Activated CD4-positive, CD25-positive, alpha-beta regulatory T cell treated with anti-CD3 and anti-CD28 coated beads, Interleukin-2, amount 50 U/mL, for 72 hours (primary cell): ENCODE measurements around the gene ADRA2B.

Source experiments
- DNase-seq: peaks from one replicate; pipeline ENCODE4 v3.0.0; 2021

The ADRA2B gene

DNA sequence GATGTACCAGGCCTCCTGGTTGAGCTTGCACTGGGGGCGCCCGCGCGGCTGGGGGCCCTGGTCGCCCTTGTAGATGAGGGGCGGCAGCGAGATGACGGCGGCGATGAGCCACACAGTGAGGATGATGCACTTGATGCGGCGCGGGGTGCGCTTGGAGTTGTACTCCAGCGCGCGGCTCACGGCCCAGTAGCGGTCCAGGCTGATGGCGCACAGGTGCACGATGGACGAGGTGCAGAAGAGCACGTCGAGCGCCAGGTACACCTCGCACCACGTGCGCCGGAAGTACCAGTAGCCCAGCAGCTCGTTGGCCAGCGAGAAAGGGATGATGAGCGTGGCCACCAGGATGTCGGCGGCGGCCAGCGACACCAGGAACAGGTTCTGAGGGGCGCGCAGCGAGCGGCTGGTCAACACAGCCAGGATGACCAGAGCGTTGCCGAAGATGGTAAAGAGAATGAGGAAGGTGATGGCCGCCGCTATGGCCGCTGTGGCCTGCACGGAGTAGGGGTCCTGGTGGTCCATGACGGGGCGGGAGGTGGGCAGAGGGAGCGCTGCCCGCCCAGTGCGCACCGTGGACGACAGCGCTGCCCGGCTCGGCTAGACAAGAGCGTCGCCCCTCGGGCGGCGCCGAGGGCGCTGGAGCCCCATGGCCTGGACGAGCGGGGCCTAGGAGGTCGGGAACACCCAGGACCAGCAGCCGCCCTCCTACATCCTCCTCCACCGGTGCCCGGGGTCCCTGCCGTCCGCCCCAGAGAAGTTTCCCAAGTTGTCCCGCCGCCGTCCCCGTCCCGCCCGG, 544 bp downstream of the ADRA2B start:
- no peak for DNase-seq

DNA sequence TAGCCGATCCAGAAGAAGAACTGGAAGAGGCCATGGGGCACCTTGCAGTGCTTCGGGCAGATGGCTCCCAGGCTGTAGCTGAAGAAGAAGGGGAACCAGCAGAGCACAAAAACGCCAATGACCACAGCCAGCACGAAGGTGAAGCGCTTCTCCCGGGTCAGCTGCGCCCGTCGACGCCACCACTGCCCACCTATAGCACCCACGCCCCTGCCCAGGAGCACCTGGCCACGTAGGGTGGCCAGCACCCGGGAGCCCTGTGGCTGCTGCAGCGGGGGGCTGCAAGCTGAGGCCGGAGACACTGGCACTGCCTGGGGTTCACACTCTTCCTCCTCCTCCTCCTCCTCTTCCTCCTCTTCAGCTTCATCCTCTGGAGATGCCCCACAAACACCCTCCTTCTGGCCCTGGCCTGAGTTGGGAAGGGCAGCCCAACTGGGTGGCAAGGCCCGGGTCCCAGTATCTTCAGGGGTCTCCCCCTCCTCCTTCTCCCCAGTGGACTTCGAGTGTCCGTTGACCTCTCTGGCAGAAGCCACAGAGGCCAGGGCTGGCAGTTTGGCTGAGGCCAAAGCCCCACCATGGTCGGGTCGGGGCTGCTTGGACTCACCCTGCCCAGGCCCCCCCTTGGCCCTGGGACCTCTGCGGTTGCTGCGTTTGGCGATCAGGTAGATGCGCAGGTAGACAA, 1.3 kb downstream of the ADRA2B start:
- DNase-seq = no peak

DNA sequence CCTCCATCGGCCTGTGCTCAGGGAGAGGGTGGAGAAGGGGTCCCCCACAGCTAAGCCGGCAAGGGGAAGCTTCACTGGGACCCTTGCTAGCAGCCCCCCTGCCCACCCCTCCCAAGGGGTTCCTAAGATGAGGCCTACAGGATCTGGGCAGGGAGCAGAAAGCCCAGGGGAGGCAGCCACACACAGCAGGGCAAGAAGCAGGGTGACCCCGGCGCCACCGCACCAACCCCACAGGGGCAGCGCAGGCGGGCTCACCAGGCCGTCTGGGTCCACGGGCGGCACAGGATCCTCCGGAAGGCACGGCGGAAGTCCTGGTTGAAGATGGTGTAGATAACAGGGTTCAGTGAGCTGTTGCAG, 1.8 kb downstream of the ADRA2B start:
- no peak for DNase-seq

DNA sequence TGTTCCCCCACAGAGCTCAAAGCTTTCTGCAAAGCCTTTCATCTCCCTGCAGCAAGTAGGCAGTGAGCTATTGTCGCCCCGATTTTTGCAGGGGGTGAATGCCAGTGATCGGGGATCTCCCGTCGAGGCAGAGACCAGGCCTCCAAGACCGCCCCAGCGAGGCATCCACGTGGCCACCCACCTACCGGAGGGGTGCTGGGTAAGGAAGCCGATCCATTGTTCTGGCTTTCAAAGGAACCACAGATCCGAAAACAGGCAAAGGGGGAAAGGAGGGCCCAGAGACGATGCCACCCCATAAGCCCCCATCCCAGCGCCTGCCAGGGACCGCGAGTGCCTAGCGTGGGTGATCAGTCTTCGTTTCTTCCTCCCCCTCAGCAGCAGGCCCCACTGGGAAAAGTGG, 2.4 kb downstream of the ADRA2B start:
- no peak for DNase-seq

DNA sequence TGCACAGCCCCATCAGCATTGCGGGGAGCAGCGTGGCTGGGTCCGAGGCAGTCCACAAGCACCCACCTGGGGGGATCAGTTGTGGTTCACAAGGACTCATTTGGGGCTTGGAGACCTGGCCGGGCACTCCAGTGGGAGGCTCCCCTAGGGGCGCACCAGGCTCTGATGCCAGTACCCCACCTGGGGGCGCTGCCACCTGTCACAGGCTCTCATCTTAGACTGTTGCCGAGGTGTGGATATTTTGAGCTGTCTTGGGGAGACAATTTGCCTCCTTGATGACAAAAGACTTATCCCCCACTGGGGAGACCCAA, 3.0 kb downstream of the ADRA2B start:
- DNase-seq = no peak

DNA sequence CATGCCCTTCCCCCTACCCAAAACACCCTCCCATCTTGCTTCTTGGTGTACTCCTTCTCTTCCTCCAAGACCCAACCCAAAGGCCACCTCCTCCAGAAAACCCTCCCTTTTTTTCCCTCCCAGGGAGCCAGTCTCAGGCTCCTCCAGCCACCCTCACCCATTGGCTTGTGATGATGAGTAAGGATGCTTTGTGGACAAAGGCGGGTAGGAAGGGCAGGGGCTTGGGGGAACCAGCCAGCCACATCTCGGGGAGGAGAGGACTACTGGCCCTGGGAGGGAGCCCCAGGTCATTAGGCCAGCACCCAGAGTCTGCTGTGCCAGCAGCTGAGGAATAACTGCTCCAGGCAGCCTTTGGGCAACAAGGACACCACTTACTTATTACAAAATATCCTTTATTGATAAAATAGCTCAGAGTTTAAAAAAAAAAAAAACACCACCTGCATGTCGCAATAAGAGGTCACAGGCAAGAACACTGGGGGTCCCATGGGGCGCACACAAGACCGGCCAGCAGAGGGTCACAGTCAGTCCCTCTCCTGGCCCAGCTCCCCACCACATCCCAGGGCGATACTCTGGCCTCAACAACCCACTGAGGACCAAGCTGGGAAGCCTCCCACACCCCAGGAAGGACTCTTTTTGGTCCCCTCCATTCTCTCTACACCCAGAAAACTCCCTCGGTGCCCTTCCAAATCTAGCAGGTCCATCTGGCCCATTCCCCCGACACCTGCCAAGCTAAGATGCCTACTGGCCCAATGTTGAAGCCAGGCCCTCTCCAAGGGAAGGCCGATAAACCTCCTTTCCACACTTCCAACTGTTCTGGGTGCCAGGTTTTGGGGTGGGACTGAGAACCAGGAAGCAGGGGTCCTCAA, 3.6 kb downstream of the ADRA2B start:
- DNase-seq = no peak

DNA sequence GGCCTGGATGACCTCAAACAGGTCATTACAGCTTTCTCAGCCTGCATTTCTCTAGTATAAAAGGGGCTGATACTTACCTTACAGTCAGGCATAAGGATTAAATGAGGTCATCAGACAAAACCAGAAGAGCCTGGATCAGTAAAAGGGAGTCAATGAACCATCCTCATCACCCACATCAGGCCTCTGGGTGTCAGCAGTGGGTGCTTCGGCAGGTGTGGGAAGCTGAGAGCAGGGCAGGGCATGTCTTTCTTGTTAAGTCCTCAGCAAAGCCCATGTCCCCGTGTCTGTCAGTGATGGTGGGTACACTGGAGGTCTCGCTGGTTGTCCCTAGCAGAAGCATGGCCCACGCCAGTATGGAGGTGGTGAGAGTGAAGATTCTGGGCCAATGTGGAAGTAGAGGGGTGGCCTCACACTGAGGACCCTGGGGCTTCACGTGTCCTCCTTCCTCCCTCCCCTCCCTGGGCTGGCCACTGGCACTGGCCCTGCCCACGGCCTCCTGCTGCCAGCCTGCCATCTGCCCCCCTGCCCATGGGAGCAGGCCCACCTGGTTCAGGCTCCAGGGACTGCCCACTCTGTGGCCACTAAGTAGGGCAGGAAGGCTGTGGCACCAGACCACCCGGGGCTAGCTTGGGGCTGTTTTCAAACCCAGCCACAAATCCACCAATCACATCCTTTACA, 4.4 kb downstream of the ADRA2B start:
- no peak for DNase-seq

DNA sequence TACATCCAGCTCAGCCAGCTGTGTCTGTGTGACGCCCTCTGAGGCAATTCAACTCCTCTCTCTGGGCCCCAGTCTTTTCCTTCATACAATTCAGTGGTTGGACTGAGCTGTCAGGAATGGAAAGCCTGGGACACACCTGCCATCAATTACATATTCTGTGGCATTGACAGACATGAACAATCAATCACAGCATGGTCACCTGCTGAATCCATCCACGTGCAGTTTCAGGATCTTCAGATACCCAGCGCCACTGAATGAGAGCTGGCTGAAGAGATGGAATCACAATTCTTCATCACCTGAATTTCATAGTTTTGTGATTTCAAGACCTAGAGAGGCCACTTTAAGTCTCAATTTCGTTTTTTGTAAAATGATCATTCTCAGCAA, 5.1 kb downstream of the ADRA2B start:
- DNase-seq = no peak

DNA sequence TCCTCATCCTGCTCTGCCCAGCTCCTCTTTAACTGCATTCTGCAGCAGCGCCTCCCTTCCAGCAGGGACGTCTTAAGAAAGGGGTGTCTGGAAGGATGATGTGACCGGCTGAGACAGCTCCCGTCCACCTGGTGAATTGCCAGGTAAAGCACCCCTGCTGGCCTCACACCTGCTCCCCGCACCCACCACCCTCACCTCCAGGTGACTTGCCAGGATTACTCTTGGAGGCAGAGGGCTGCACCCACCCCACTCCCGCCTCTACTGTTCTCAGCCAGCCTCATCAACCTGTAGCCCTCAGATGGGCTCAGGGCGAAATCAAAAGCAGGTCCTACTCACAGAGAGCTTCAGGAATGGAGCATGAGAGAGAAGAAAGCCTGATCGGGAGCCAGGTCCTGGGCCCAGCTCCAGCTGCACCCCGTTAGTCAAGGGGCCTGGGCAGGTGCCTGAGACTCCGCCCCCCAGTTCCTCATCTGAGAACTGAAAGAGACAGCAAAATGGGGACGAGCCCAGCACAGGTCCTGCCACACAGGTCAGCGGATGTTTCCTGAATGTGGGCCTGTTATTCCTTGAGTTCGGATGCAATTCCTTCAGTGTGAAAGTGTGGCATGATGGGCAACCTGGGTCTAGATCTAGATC, 5.6 kb downstream of the ADRA2B start:
- no peak for DNase-seq

DNA sequence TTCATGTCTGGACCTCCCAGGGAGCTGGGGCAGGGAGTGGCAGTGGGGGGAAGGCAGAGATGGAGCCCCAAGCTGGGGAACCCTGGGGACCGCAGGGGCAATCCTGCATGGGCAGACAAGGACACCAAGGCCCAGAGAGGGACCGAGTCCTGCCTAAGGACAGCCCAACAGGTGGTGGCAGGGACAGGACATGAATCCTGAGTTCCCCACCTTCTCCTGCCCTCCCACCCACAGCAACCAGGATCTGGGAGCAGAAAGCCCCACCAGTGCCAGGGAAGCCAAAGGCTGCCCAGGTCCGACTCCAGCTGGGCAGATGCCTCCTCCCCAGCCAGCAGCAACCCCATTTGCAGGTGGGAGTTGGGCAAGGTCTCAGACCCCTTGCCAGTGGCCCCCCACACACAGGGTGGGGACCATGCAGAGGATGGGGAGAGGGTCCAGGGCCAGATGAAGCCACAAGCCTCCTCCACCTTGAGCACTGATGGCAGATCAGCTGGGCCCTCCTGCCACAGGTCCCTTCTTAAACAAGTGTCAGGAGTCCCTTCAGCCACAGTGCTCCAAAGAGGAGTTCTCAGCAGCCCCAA, 6.3 kb downstream of the ADRA2B start:
- DNase-seq = no peak

DNA sequence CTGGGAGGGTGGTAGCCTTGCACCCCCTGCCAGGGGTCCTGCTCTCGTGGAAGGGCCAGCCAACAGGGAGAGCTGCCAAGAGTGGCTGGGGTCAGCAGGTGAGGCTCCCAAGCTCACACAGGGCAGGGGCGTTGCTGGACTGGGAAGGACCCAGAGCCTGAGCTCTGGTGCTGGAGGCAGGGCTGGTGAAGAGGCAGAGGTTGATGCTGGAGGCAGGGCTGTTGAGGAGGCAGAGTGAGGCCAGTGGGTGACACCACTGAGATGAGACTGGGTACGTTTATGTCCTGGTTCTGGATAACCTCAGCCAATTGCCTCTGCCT, 7.0 kb downstream of the ADRA2B start:
- no peak for DNase-seq

DNA sequence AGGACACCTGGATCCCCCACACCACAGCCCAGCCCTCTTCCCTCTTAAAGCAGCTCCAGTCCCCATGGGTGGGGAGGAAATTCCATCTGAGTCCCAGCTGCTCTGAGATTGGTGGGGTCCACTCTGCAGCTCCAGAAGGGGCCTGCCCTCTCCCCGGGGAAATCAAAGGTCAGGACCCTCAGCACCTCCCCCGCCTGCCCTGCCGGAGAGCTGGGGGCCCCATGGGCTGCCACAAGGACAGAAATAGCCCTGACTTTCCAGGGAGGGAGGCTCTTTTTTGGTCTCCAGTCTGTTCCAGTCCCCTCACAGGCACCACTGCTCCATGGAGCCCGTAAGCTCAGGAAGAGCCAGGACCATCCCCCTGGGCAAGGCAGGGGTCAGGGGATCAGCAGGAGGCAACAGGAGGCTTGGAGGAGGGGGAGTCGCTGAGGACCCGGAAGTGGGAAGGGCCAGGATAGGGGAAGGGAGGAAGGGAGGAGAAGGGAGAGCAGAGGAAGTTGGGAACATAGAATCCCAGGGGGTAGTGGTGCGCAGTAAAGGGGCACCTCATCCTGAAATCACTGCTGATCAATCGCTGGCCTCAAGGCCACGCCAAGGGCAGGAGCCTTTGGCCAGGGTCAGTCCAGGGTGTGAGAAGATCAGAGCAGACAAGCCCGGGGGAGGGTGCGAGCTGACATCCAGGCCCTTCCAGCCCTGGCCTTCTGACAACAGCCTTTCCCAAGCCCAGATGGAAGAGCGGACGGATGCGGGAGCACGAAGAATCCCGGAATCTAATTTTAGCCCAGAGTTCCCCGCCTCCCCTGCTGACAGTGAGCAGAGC, 7.6 kb downstream of the ADRA2B start:
- DNase-seq = no peak

DNA sequence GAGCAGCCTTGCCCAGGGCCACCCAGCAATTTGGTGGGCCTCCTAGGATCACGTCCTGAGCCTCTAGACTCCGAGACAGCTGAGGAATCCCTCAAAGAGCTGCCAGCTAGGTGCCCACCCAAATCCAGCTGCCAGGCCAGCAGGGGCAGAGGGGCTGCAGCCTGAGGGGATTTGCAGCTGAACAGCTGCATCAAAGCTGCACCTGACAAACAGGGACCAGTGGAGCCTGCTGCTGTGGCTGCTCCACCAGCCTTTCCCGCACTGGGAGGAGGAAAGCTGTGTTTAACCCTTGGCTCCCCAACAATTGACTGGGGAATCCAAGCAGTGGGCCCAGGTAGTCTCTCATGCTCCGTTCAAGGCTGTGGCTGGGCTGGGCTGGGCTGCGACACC, 8.2 kb downstream of the ADRA2B start:
- no peak for DNase-seq

DNA sequence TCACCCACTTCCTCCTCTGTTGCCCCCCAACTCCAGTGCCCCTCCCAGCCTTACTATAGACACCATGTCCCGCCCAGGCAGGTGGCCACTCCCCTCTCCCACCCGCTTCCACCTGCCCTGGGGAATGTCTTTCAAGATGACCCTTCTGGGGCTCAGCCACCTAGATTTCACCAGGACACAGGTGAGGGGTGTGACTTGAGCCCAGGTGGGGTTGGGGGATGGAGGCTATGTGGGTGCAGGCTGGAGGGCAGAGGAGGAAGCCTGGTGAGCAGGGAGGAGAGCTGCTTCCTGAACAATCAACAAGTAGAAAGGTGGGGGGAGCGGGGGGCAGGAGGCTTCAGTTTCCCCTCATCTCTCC, 8.7 kb downstream of the ADRA2B start:
- DNase-seq = no peak

DNA sequence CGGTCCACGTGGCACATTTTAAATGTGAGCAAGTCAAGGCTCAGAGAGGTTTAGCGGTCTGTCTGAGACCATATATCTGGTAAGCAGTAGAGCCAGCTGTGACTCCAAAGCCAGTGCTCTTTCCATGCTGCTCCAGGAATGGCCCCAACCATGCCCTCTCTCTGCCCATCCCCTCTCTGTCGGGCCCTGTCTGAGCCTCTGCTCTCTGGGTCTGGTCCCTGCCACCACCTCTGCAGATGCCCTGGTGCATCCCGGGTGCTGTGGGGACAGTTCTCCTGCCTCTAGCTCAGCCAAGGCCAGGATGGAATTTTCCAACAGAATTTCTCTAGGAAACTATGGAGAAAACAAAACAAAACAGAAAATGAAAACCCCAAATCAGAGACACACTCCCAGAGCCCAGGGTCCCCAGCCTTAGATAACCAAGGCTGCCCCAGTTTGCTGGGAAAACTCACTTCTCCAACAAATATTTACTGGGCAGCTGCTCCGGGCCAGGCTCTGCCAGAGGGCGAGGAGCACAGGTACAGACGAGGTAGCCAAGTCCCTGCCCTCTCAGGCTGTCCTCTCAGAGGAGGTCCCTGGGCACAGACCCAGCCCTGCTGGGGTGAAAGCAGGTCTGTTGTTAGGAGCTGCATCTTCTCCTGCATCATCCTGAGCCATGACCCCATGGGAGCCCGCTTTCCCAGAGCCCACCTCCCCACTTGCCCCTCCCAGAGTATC, 9.2 kb downstream of the ADRA2B start:
- DNase-seq = no peak

DNA sequence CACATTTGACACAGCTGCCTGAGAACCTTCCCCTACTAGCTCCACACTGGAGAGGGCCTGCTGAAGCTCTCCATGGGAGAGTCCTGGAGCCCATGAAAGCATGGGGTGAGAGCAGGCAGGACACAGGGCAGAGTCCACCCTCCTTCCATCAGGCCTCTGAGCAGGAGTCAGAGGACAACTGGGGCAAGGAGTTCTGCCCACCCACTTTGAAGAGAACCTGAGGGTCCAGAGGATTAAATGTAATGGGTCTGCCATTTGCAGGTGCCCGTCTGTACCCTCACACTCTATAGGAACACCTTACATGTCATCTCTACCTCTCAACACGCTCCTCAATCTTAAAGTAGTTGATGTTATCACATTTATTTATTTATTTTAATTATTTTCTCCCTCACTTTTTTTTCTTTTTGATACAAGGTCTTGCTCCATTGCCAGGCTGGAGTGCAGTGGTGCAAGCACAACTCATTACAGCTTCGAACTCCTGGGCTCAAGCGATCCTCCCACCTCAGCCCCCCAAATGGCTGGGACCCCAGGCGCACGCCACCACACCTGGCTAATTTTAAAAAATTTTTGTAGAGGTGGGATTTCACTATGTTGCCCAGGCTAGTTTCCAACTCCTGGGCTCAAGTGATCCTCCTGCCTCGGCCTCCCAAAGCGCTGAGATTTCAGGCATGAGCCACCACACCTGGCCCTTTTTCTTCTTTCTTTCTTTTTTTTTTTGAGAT, 10.2 kb downstream of the ADRA2B start:
- DNase-seq = no peak

DNA sequence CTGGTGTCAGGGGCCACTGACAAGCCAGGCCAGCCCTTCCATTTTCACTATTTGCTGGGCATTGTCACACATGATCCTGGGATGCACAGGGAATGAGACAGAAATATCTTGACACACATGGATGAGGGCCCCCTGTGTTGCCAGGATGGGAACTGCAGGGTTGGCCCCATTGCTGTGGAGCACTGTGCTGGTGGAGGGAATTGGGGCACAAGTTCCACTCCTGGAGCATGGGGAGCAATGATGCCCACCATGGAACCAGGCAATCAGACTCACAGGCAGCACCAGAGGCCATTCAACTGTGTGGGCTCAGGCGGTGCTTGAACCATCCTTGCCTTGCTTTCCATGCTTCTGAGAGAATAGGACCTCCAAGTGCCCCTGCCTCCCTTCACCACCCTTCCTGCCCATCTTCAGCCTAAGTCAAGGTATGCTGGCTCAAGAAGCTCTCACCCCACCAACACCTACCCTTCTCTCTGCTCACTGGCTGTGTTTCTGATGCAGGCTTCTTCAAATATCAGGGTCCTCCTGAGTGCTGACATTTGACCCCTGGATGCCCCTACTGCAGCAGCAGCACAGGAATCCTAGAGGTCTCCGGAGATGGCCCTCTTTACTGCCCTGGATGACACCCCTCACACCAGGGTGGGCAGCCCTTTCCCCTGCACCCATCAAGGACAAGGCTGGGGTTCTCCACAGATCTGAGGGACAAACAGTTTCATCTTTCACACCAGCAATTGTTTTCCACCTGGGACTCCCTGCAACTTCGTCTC, 11.0 kb downstream of the ADRA2B start:
- peak; percentile 12 for DNase-seq

DNA sequence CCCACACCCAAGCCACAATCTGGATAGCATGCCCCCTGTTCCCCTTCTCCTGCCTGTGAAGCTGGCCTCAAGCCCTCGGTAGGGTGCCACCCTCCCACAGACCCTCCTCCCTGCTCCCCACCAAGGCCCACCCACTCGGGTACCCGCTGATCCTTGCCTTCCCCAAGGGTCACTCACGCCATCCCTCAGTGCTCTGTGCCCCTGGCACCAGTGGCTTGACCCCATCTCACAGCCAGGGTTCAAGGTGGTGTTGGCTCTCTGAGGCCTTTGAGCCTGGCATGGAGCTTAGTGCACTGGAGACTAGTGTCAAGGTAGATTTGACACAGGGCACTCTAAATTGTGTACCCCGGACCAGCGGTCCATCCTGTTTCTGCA, 11.9 kb downstream of the ADRA2B start:
- peak; percentile 27 for DNase-seq

DNA sequence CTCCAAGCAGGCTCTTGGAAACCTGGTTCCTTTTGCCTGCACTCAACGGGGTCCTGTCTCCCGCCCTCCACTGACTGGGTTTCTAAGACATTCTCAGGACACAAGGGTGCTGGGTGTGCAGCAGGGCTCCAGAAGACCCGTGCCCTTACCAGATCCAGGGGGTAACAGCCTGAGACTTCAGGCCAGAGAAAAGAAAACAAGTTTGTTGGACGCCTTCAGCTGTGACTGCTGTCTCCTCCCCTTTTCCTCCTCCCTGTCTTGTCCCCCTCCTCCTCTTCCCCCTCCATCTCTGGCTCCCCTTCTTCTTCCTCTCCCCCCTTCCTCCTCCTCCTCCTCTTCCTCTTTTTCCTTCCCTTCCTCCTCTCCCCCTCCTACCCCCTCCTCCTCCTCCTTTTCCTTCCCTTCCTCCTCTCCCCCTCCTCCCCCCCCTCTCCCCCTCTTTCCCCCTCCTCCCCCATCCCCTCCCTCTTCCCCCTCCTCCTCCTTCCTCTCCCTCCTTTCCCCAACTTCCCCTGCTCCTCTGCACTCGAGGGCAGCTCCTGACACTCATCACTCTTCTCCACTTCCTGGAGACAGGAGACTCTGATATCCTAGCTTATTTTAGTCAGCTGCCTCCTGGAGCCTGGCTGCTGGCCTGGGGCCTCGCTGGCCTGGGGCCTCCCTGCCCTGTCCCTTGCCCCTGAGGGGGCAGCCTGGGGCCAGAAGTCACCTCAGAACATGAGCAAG, 12.4 kb downstream of the ADRA2B start:
- peak; percentile 13 for DNase-seq
